Amniotic stem cell (primary cell): ENCODE data around the gene PCDH15.
"Not testable (repeated sequence)": the region's sequence is repeated elsewhere in the genome, so short reads cannot be mapped to it uniquely, and the experiment has no call there.

Source experiments
- DNase-seq: peaks from one replicate; lab custom pipeline; 2025; lab: John Stamatoyannopoulos, UW

PCDH15 gene

GRCh38 chr10:54554028-54554427 is 247.0 kb downstream of the PCDH15 start:
- no peak for DNase-seq

- no peak for DNase-seq
Measured at GRCh38 chr10:54550016-54550415, 251.0 kb downstream of the PCDH15 start.

GRCh38 chr10:54531296-54531695 is 269.7 kb downstream of the PCDH15 start:
- DNase-seq, result no peak

- no peak for DNase-seq
Measured at GRCh38 chr10:54530299-54530698, 270.7 kb downstream of the PCDH15 start.

- no peak for DNase-seq
Measured at GRCh38 chr10:54525816-54526215, 275.2 kb downstream of the PCDH15 start.

GRCh38 chr10:54515244-54515643 is 285.8 kb downstream of the PCDH15 start:
- not testable (repeated sequence) for DNase-seq

- no peak for DNase-seq
Measured at GRCh38 chr10:54503863-54504262, 297.2 kb downstream of the PCDH15 start.

GRCh38 chr10:54501929-54502328 is 299.1 kb downstream of the PCDH15 start:
- no peak for DNase-seq

GRCh38 chr10:54496852-54497251 is 304.2 kb downstream of the PCDH15 start:
- DNase-seq, result no peak

GRCh38 chr10:54487743-54488142 is 313.3 kb downstream of the PCDH15 start:
- DNase-seq, result no peak

GRCh38 chr10:54485971-54486370 is 315.1 kb downstream of the PCDH15 start:
- DNase-seq, result no peak

- no peak for DNase-seq
Measured at GRCh38 chr10:54484186-54484585, 316.8 kb downstream of the PCDH15 start.

- DNase-seq, result no peak
Measured at GRCh38 chr10:54478601-54479000, 322.4 kb downstream of the PCDH15 start.

GRCh38 chr10:54477738-54478137 is 323.3 kb downstream of the PCDH15 start:
- no peak for DNase-seq

GRCh38 chr10:54470324-54470631 is 330.8 kb downstream of the PCDH15 start:
- no peak for DNase-seq

- no peak for DNase-seq
Measured at GRCh38 chr10:54469587-54470323, 331.3 kb downstream of the PCDH15 start.

- DNase-seq, result no peak
Measured at GRCh38 chr10:54454271-54454670, 346.8 kb downstream of the PCDH15 start.

- DNase-seq, result no peak
Measured at GRCh38 chr10:54449056-54449455, 352.0 kb downstream of the PCDH15 start.

- no peak for DNase-seq
Measured at GRCh38 chr10:54444170-54444569, 356.9 kb downstream of the PCDH15 start.

- DNase-seq, result no peak
Measured at GRCh38 chr10:54441275-54441674, 359.8 kb downstream of the PCDH15 start.

GRCh38 chr10:54434782-54435181 is 366.2 kb downstream of the PCDH15 start:
- DNase-seq, result no peak

GRCh38 chr10:54415483-54415882 is 385.5 kb downstream of the PCDH15 start:
- DNase-seq, result no peak

- DNase-seq, result no peak
Measured at GRCh38 chr10:54402576-54402975, 398.5 kb downstream of the PCDH15 start.

GRCh38 chr10:54396031-54396430 is 405.0 kb downstream of the PCDH15 start:
- no peak for DNase-seq
